CD4-positive, alpha-beta T cell (primary cell): ENCODE results near the gene IFT172. TPM values are rescaled to one million over a fixed set of nuclear protein-coding genes. Genes with fewer than 3 reads are reported as not detected.

Source experiments
- ATAC-seq: fragments of 200-7000 bp; cut with Tn5 transposase; one replicate; pipeline ENCODE4 v1.10.0; 2022; ENCODE audit warnings: mild to moderate bottlenecking; ENCODE audit not compliant: poor library complexity
- CTCF ChIA-PET: fragments of 350-600 bp; sonication (Branson Sonifier 250); formaldehyde crosslinking; loops from one replicate; lab custom pipeline; 2021; ENCODE audit warnings: antibody characterized with exemption, inconsistent platforms; lab: Charles Lee
- POLR2A ChIA-PET: fragments of 350-600 bp; sonication (Branson Sonifier 250); formaldehyde crosslinking; loops from one replicate; lab custom pipeline; 2021; ENCODE audit warnings: antibody characterized with exemption, inconsistent platforms; lab: Charles Lee
- DNase-seq, 14 experiments: peaks; one replicate each; pipeline ENCODE4 v3.0.0-alpha.2; 2013 to 2020; ENCODE audit warnings: mixed read lengths in 2 of 14
- H3K27ac ChIP-seq, 2 donors: one replicate each; pipeline versions ENCODE4 v1.5.1 to v1.7.0; 2013; ENCODE audit warnings: low read length in 2 of 2, low read depth in 1 of 2, mild to moderate bottlenecking in 1 of 2
- H3K27me3 ChIP-seq, 2 experiments: 1 replicate in 1 of 2; 2 replicates in 1 of 2; pipeline versions ENCODE4 v1.6.1 to v1.7.0; 2013; ENCODE audit warnings: low read length in 2 of 2, control low read depth in 1 of 2, mild to moderate bottlenecking in 1 of 2, moderate library complexity in 1 of 2; ENCODE audit not compliant: insufficient read depth in 2 of 2, control insufficient read depth in 1 of 2
- H3K36me3 ChIP-seq: one replicate; pipeline ENCODE4 v1.6.1; 2013; ENCODE audit warnings: low read length, control low read depth; ENCODE audit not compliant: insufficient read depth
- H3K4me1 ChIP-seq: one replicate; pipeline ENCODE4 v1.6.1; 2013; ENCODE audit warnings: low read length, control low read depth; ENCODE audit not compliant: insufficient read depth
- H3K4me3 ChIP-seq: one replicate; pipeline ENCODE4 v1.5.1; 2013; ENCODE audit warnings: mild to moderate bottlenecking, low read length, moderate library complexity
- H3K9me3 ChIP-seq, 2 experiments: 1 replicate in 1 of 2; 2 replicates in 1 of 2; pipeline versions ENCODE4 v1.6.1 to v1.7.0; 2013; ENCODE audit warnings: low read length in 2 of 2, mild to moderate bottlenecking in 2 of 2, control low read depth in 1 of 2, moderate library complexity in 1 of 2; ENCODE audit not compliant: control insufficient read depth in 1 of 2, insufficient read depth in 1 of 2
- H3K27ac Mint-ChIP-seq: one replicate; pipeline ENCODE4 v1.8.0; 2020; ENCODE audit warnings: mixed read lengths
- H3K27me3 Mint-ChIP-seq: one replicate; pipeline ENCODE4 v1.8.0; 2021; ENCODE audit warnings: mixed read lengths
- H3K36me3 Mint-ChIP-seq: one replicate; pipeline ENCODE4 v1.8.0; 2021; ENCODE audit warnings: low read depth, mixed read lengths
- H3K4me1 Mint-ChIP-seq: one replicate; pipeline ENCODE4 v1.8.0; 2021; ENCODE audit warnings: low read depth, mixed read lengths
- H3K4me3 Mint-ChIP-seq: one replicate; pipeline ENCODE4 v1.8.0; 2020; ENCODE audit warnings: mild to moderate bottlenecking, mixed read lengths
- H3K9me3 Mint-ChIP-seq: one replicate; pipeline ENCODE4 v1.8.0; 2020; ENCODE audit warnings: mixed read lengths
- CTCF ChIP-seq: fragments of 200-600 bp; IDR thresholded peaks from one replicate; pipeline ENCODE4 v1.8.0; 2022; ENCODE audit warnings: antibody characterized with exemption, mild to moderate bottlenecking
- intact Hi-C, 2 experiments: fragments of 100-400 bp; cut with DNase I in 1 of 2; cut with micrococcal nuclease in 1 of 2; formaldehyde crosslinking; loops; one replicate each; pipeline versions ENCODE4 v1.15.1 to v1.9.0; 2023 to 2025; cut with DNase I, micrococcal nuclease
- total RNA-seq, 174 experiments: library from RNA in 2 of 174; stranded (reverse) in 2 of 174; gene quantifications; one replicate each; pipeline ENCODE4 v1.2.3 and lab custom pipeline; 2021 to 2026

The IFT172 gene
- total RNA-seq, 2 experiments from 2014 or later: 13.3 to 14.4 TPM

- Mint-ChIP-seq H3K9me3 (no peaks in the 10 kb centered on the region), H3K4me1 (no peaks in the 10 kb centered on the region), H3K27me3 (no peaks in the 10 kb centered on the region), H3K4me3 (no peak overlapping the region), H3K36me3 (peaks cover 54% of the 10 kb centered on the region), H3K27ac (no peak overlapping the region)
- DNase-seq: no peak
- intact Hi-C loops: no loop called here
- H3K4me1 ChIP-seq: no peaks in the 10 kb centered on the region
- H3K9me3 ChIP-seq: no peaks in the 10 kb centered on the region
- no peak overlapping the region for H3K4me3 ChIP-seq
- ChIA-PET POLR2A (no interaction called here), CTCF (no interaction called here)
- TF ChIP-seq CTCF: no peak
- H3K27me3 ChIP-seq: no peaks in the 10 kb centered on the region
- no peak overlapping the region for H3K27ac ChIP-seq
- peaks cover 16% of the 10 kb centered on the region for H3K36me3 ChIP-seq
- no peak for ATAC-seq
Observed at GRCh38 chr2:27453968-27454367, 35.6 kb downstream of the IFT172 start.

- peaks cover 4% of the 10 kb centered on the region for H3K4me1 ChIP-seq
- no peaks in the 10 kb centered on the region for H3K27me3 ChIP-seq
- ChIA-PET CTCF (interaction anchor here (0.6 kb wide), 1 partner anchor 14 kb away, joined by 3 read pairs; no protein-coding TSS in a partner anchor), POLR2A (no interaction called here)
- Mint-ChIP-seq H3K4me3 (no peak overlapping the region), H3K4me1 (peaks cover 2% of the 10 kb centered on the region), H3K27me3 (no peaks in the 10 kb centered on the region), H3K27ac (no peak overlapping the region), H3K9me3 (no peaks in the 10 kb centered on the region), H3K36me3 (peaks cover 65% of the 10 kb centered on the region)
- ATAC-seq (no peak), DNase-seq (no peak)
- peaks cover 11% of the 10 kb centered on the region for H3K36me3 ChIP-seq
- no peaks in the 10 kb centered on the region for H3K9me3 ChIP-seq
- no peak for TF ChIP-seq CTCF
- H3K27ac ChIP-seq: no peak overlapping the region
- no peak overlapping the region for H3K4me3 ChIP-seq
- intact Hi-C loops: no loop called here
Observed at GRCh38 chr2:27451095-27451494, 38.4 kb downstream of the IFT172 start.

GRCh38 chr2:27448381-27448780 is 41.2 kb downstream of the IFT172 start:
- no peaks in the 10 kb centered on the region for H3K9me3 ChIP-seq
- TF ChIP-seq CTCF: no peak
- CTCF ChIA-PET: no interaction called here
- no peak overlapping the region for H3K4me3 ChIP-seq
- ATAC-seq (no peak), DNase-seq (no peak)
- no peaks in the 10 kb centered on the region for H3K27me3 Mint-ChIP-seq
- H3K4me1 Mint-ChIP-seq: peaks cover 14% of the 10 kb centered on the region
- peaks cover 10% of the 10 kb centered on the region for H3K36me3 ChIP-seq
- peaks cover 60% of the 10 kb centered on the region for H3K36me3 Mint-ChIP-seq
- H3K27ac ChIP-seq: no peak overlapping the region
- H3K9me3 Mint-ChIP-seq: no peaks in the 10 kb centered on the region
- POLR2A ChIA-PET: interaction anchor here (0.9 kb wide), 1 partner anchor 10 kb away, joined by 3 read pairs; no protein-coding TSS in a partner anchor
- intact Hi-C loops: no loop called here
- H3K27me3 ChIP-seq: no peaks in the 10 kb centered on the region
- H3K27ac Mint-ChIP-seq: no peak overlapping the region
- no peak overlapping the region for H3K4me3 Mint-ChIP-seq
- peaks cover 4% of the 10 kb centered on the region for H3K4me1 ChIP-seq
